SK-N-SH (cell line): ENCODE measurements around the gene CDC73. TPM values are rescaled to one million over a fixed set of nuclear protein-coding genes. Genes with fewer than 3 reads are reported as not detected.

ENCODE experiments used
- CTCF ChIA-PET: fragments of 300-600, 350-600 bp; formaldehyde crosslinking; extraction: SDS; loops from one replicate; lab custom pipeline; 2021; lab: Yijun Ruan, JAX
- POLR2A ChIA-PET: fragments of 350-600 bp; sonication (Branson Sonifier 250); formaldehyde crosslinking; extraction: SDS; loops from one replicate; lab custom pipeline; 2020; ENCODE audit warnings: antibody characterized with exemption, inconsistent platforms; lab: Yijun Ruan, JAX
- DNase-seq: peaks from one replicate; pipeline ENCODE4 v3.0.0; 2012
- H2AFZ ChIP-seq: fragments of 200-600 bp; sonication (generic); 2 replicates; pipeline ENCODE4 v1.8.1; 2016; ENCODE audit warnings: antibody characterized with exemption, mild to moderate bottlenecking, low read depth
- H3F3A ChIP-seq: fragments of 200-600 bp; sonication (generic); replicated peaks from 2 replicates; pipeline ENCODE3; 2016; ENCODE audit warnings: antibody characterized with exemption, mild to moderate bottlenecking; ENCODE audit not compliant: insufficient read depth
- H3K27ac ChIP-seq, 2 experiments: fragments of 200-500 bp in 1 of 2; fragments of 200-600 bp in 1 of 2; sonication (Bioruptor generic) in 1 of 2; sonication (generic), shearing (Covaris generic) in 1 of 2; 2 replicates each; pipeline versions ENCODE4 v1.5.1 to v1.6.1; 2014 to 2016; ENCODE audit warnings: low read depth in 2 of 2, inconsistent platforms in 1 of 2, low read length in 1 of 2, mild to moderate bottlenecking in 1 of 2, mixed read lengths in 1 of 2
- H3K27me3 ChIP-seq: fragments of 200-600 bp; sonication (generic), shearing (Covaris generic); 2 replicates; pipeline ENCODE4 v1.6.1; 2016; ENCODE audit warnings: mixed run types; ENCODE audit not compliant: insufficient read depth
- H3K36me3 ChIP-seq, 2 experiments: fragments of 200-500 bp in 1 of 2; fragments of 200-600 bp in 1 of 2; sonication (Bioruptor generic) in 1 of 2; sonication (generic) in 1 of 2; replicated peaks in 1 of 2; 2 replicates each; pipeline versions ENCODE3 to v1.5.1; 2014 to 2016; ENCODE audit warnings: low read length in 1 of 2, mild to moderate bottlenecking in 1 of 2; ENCODE audit not compliant: insufficient read depth in 2 of 2, control insufficient read depth in 1 of 2
- H3K4me1 ChIP-seq, 2 experiments: fragments of 200-500 bp in 1 of 2; fragments of 200-600 bp in 1 of 2; sonication (Bioruptor generic) in 1 of 2; sonication (generic), shearing (Covaris generic) in 1 of 2; 2 replicates each; pipeline versions ENCODE4 v1.5.1 to v1.6.1; 2014 to 2016; ENCODE audit warnings: low read depth in 1 of 2, low read length in 1 of 2, mixed run types in 1 of 2; ENCODE audit not compliant: insufficient read depth in 2 of 2, control insufficient read depth in 1 of 2
- H3K4me2 ChIP-seq: fragments of 200-600 bp; sonication (generic), shearing (Covaris generic); 2 replicates; pipeline ENCODE4 v1.6.1; 2017; ENCODE audit warnings: mixed run types
- H3K4me3 ChIP-seq, 2 experiments: fragments of 200-500 bp in 1 of 2; fragments of 200-600 bp in 1 of 2; sonication (Bioruptor generic) in 1 of 2; sonication (generic), shearing (Covaris generic) in 1 of 2; 2 replicates each; pipeline versions ENCODE4 v1.5.1 to v1.8.1; 2014 to 2016; ENCODE audit warnings: low read depth in 2 of 2, inconsistent platforms in 1 of 2, low read length in 1 of 2, mild to moderate bottlenecking in 1 of 2, mixed read lengths in 1 of 2, moderate library complexity in 1 of 2
- H3K79me2 ChIP-seq: fragments of 200-600 bp; sonication (generic); 2 replicates; pipeline ENCODE4 v1.8.1; 2017; ENCODE audit warnings: mild to moderate bottlenecking; ENCODE audit not compliant: insufficient read depth
- H3K9ac ChIP-seq: fragments of 200-600 bp; sonication (generic); 2 replicates; pipeline ENCODE4 v1.6.1; 2017; ENCODE audit warnings: mixed run types
- H3K9me2 ChIP-seq: fragments of 200-600 bp; sonication (generic); 2 replicates; pipeline ENCODE4 v1.6.1; 2017; ENCODE audit warnings: mixed run types
- H3K9me3 ChIP-seq: fragments of 200-600 bp; sonication (generic); 2 replicates; pipeline ENCODE4 v1.6.1; 2017; ENCODE audit warnings: mixed run types, mild to moderate bottlenecking, moderate library complexity
- H4K20me1 ChIP-seq: fragments of 200-600 bp; sonication (generic); 2 replicates; pipeline ENCODE4 v1.6.1; 2017; ENCODE audit warnings: mild to moderate bottlenecking, mixed run types; ENCODE audit not compliant: insufficient read depth
- CHD2 ChIP-seq: fragments of 150-350 bp; IDR thresholded peaks from 2 replicates; pipeline ENCODE4 v1.6.1; 2018; ENCODE audit warnings: low read length; ENCODE audit not compliant: partially characterized antibody
- CTCF ChIP-seq: fragments of 200-600 bp; sonication (generic); IDR thresholded peaks from 2 replicates; pipeline ENCODE4 v1.6.1; 2017; ENCODE audit warnings: antibody characterized with exemption, mild to moderate bottlenecking, moderate library complexity
- FOSL2 ChIP-seq: IDR thresholded peaks from 2 replicates; pipeline ENCODE4 v1.4.0; 2012; ENCODE audit warnings: low read depth, mild to moderate bottlenecking, moderate library complexity, borderline replicate concordance
- FOXJ3 ChIP-seq: sonication (generic); formaldehyde crosslinking; IDR thresholded peaks from 2 replicates; pipeline ENCODE4 v1.5.1; 2020; ENCODE audit warnings: mild to moderate bottlenecking, missing genetic modification reagents
- MAX ChIP-seq: IDR thresholded peaks from 2 replicates; pipeline ENCODE4 v1.4.0; 2012; ENCODE audit warnings: low read depth
- MXI1 ChIP-seq: IDR thresholded peaks from 2 replicates; pipeline ENCODE4 v1.6.1; 2012; ENCODE audit warnings: mild to moderate bottlenecking, low read depth, low read length, improper control_type of control experiment
- NFIC ChIP-seq: IDR thresholded peaks from 2 replicates; pipeline ENCODE4 v1.4.0; 2012; ENCODE audit warnings: borderline replicate concordance
- NRF1 ChIP-seq: IDR thresholded peaks from 2 replicates; pipeline ENCODE4 v1.6.1; 2012; ENCODE audit warnings: low read depth, mild to moderate bottlenecking, low read length
- POLR2AphosphoS5 ChIP-seq: IDR thresholded peaks from 2 replicates; pipeline ENCODE4 v1.6.1; 2012; ENCODE audit warnings: low read depth, low read length
- RXRA ChIP-seq: IDR thresholded peaks from 2 replicates; pipeline ENCODE4 v1.4.0; 2012; ENCODE audit warnings: low read depth, mild to moderate bottlenecking, borderline replicate concordance
- SMC3 ChIP-seq: IDR thresholded peaks from 2 replicates; pipeline ENCODE4 v1.6.1; 2012; ENCODE audit warnings: low read depth, low read length, improper control_type of control experiment
- TAF1 ChIP-seq: IDR thresholded peaks from 2 replicates; pipeline ENCODE4 v1.6.1; 2012; ENCODE audit warnings: low read depth, mild to moderate bottlenecking, low read length, moderate library complexity, borderline replicate concordance
- USF1 ChIP-seq: IDR thresholded peaks from 2 replicates; pipeline ENCODE4 v1.4.0; 2012; ENCODE audit warnings: low read depth, borderline replicate concordance
- WGBS: methylation state at CpG from one replicate; pipeline ENCODE4 v1.1.6; 2017; ENCODE audit warnings: low lambda C conversion rate; 5-methylcytosine and 5-hydroxymethylcytosine counted together
- polyA plus RNA-seq, 3 experiments: library from polyadenylated mRNA; depleted of rRNA; stranded (reverse); fragments of >200 nt; gene quantifications; 2 replicates each; pipeline ENCODE4 v1.2.3, GENCODE V29; 2012
- TF ChIP-seq, protein P1 (sequence below): fragments of 150-350 bp; IDR thresholded peaks from 2 replicates; pipeline ENCODE4 v1.6.1; 2017; ENCODE audit warnings: antibody characterized with exemption, low read length, low read depth, borderline replicate concordance
- TF ChIP-seq, protein P2 (sequence below): IDR thresholded peaks from 2 replicates; pipeline ENCODE4 v1.4.0; 2012; ENCODE audit warnings: low read depth, borderline replicate concordance

CDC73 gene
- polyA plus RNA-seq, 1 of the 3 experiments (the other 2 are of a cell fraction) = 13.4 TPM

DNA sequence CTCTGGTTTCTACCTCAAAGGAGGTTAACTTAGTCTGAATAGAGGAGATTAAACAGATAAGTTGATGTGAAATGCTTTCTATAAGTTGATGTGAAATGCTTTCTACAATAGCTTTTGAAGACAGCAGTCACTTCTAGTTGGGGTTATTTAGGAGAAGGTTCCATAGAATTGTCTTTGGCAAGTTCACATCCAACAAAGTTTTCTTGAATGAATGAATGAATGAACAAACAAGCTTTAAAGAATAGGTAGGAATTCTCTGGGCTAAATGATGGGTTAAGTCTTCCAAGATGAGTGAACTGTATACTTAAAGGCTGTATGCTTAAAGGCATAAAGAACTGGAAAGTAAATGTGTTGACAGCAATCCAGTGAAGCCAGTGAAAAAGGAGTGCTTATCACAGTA, 1.9 kb downstream of the CDC73 start:
- Histone ChIP-seq H3K9me3 (no peaks in the 10 kb centered on the region), H4K20me1 (peaks cover 19% of the 10 kb centered on the region), H3K4me1 (peaks cover 0 to 4% of the 10 kb centered on the region in 2 experiments; a peak in 3 of 4 replicates), H3K36me3 (peaks cover 10 to 15% of the 10 kb centered on the region in 2 experiments), H2AFZ (no peak overlapping the region), H3K4me2 (peak overlapping the region; percentile 74), H3K4me3 (peak overlapping the region; percentile 4 to 80; a peak in 3 of 4 replicates), H3K79me2 (peaks cover 65% of the 10 kb centered on the region), H3K9me2 (no peaks in the 10 kb centered on the region), H3F3A (peaks cover 11% of the 10 kb centered on the region), H3K9ac (no peak overlapping the region), H3K27ac (no peak overlapping the region), H3K27me3 (no peaks in the 10 kb centered on the region)
- POLR2A ChIA-PET = no interaction called here
- CTCF ChIA-PET = interaction anchor here (0.9 to 3.9 kb wide), 5 partner anchors 12 to 650 kb away, joined by 3 to 35 read pairs (median 7); no protein-coding TSS in a partner anchor
- DNase-seq = no peak
- TF ChIP-seq SMC3 (no peak), RXRA (no peak), MXI1 (no peak), TAF1 (no peak), USF1 (no peak), CTCF (no peak), NFIC (no peak), CHD2 (no peak), POLR2AphosphoS5 (no peak), FOSL2 (no peak), MAX (no peak), NRF1 (no peak)
- TF ChIP-seq, protein P1, sequence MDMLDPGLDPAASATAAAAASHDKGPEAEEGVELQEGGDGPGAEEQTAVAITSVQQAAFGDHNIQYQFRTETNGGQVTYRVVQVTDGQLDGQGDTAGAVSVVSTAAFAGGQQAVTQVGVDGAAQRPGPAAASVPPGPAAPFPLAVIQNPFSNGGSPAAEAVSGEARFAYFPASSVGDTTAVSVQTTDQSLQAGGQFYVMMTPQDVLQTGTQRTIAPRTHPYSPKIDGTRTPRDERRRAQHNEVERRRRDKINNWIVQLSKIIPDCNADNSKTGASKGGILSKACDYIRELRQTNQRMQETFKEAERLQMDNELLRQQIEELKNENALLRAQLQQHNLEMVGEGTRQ = no peak

- H4K20me1 ChIP-seq = peaks cover 19% of the 10 kb centered on the region
Measured at GRCh38 chr1:193125369-193125768, 3.5 kb downstream of the CDC73 start.

More at GRCh38 chr1:193125369-193125768, 3.5 kb downstream of the CDC73 start:
- POLR2A ChIA-PET = no interaction called here
- Histone ChIP-seq H3K79me2 (peaks cover 75% of the 10 kb centered on the region), H3K9me3 (no peaks in the 10 kb centered on the region), H3K36me3 (peaks cover 16 to 26% of the 10 kb centered on the region in 2 experiments), H3K4me1 (peaks cover 0 to 4% of the 10 kb centered on the region in 2 experiments; a peak in 3 of 4 replicates), H3K9ac (no peak overlapping the region), H3K4me3 (no peak overlapping the region), H3K9me2 (no peaks in the 10 kb centered on the region), H3F3A (peaks cover 13% of the 10 kb centered on the region), H3K27me3 (no peaks in the 10 kb centered on the region), H3K4me2 (no peak overlapping the region), H3K27ac (no peak overlapping the region), H2AFZ (no peak overlapping the region)
- CTCF ChIA-PET = interaction anchor here (2.5 kb wide), 1 partner anchor 18 kb away, joined by 7 read pairs; no protein-coding TSS in a partner anchor
- TF ChIP-seq, protein P2, sequence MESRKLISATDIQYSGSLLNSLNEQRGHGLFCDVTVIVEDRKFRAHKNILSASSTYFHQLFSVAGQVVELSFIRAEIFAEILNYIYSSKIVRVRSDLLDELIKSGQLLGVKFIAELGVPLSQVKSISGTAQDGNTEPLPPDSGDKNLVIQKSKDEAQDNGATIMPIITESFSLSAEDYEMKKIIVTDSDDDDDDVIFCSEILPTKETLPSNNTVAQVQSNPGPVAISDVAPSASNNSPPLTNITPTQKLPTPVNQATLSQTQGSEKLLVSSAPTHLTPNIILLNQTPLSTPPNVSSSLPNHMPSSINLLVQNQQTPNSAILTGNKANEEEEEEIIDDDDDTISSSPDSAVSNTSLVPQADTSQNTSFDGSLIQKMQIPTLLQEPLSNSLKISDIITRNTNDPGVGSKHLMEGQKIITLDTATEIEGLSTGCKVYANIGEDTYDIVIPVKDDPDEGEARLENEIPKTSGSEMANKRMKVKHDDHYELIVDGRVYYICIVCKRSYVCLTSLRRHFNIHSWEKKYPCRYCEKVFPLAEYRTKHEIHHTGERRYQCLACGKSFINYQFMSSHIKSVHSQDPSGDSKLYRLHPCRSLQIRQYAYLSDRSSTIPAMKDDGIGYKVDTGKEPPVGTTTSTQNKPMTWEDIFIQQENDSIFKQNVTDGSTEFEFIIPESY = no peak
- no peak for TF ChIP-seq FOXJ3 (CRISPR knock-in tag)
- no peak for DNase-seq
- 99% methylated on average over 6 of the region's 6 CpGs for WGBS
